GM19324 (cell line): ENCODE measurements around the gene PLCD4.

Source experiments
- ATAC-seq: cut with Tn5 transposase; IDR thresholded peaks from one replicate; pipeline ENCODE4 v1.9.1; 2021; ENCODE audit warnings: mild to moderate bottlenecking, moderate library complexity; ENCODE audit not compliant: unreplicated experiment, low FRiP score

Gene PLCD4

GRCh38 chr2:218607436-218608115 lies at the start of gene PLCD4:
TSS of gene PLCD4 (plus strand) at chr2:218607899. CDS start at chr2:218615740, 7,841 bp downstream.
- no peak for ATAC-seq

- no peak for ATAC-seq
These were observed 49.8 kb upstream of the PLCD4 start for GRCh38 chr2:218557941-218558340.

GRCh38 chr2:218558986-218559385 lies 48.7 kb upstream of the PLCD4 start:
- ATAC-seq = no peak

- ATAC-seq = no peak
These were observed 43.6 kb upstream of the PLCD4 start for GRCh38 chr2:218564056-218564455.

- no peak for ATAC-seq
These were observed 41.4 kb upstream of the PLCD4 start for GRCh38 chr2:218566296-218566695.

- peak; percentile 48 for ATAC-seq
These were observed 39.9 kb upstream of the PLCD4 start for GRCh38 chr2:218567797-218568189.

GRCh38 chr2:218568190-218569037 lies 39.3 kb upstream of the PLCD4 start, which contains the start of the genes CNOT9 and USP37:
TSS of gene CNOT9 (plus strand) at chr2:218568839. CDS start at chr2:218568955, 116 bp downstream.
TSS of gene USP37 (minus strand) at chr2:218568351. CDS start at chr2:218558653, 9,698 bp downstream.
- peak; percentile 91 for ATAC-seq

- no peak for ATAC-seq
These were observed 38.7 kb upstream of the PLCD4 start for GRCh38 chr2:218569038-218569431.

GRCh38 chr2:218569661-218570500 lies 37.8 kb upstream of the PLCD4 start:
- no peak for ATAC-seq

- no peak for ATAC-seq
These were observed 36.8 kb upstream of the PLCD4 start for GRCh38 chr2:218570850-218571249.

- no peak for ATAC-seq
These were observed 30.8 kb upstream of the PLCD4 start for GRCh38 chr2:218576854-218577253.

- ATAC-seq = no peak
These were observed 30.0 kb upstream of the PLCD4 start for GRCh38 chr2:218577482-218578220.

- no peak for ATAC-seq
These were observed 29.3 kb upstream of the PLCD4 start for GRCh38 chr2:218578272-218578877.

GRCh38 chr2:218582076-218582475 lies 25.6 kb upstream of the PLCD4 start:
- no peak for ATAC-seq

- ATAC-seq = no peak
These were observed 23.5 kb upstream of the PLCD4 start for GRCh38 chr2:218583983-218584850.

- ATAC-seq = no peak
These were observed 22.2 kb upstream of the PLCD4 start for GRCh38 chr2:218585541-218585940.

GRCh38 chr2:218605432-218605831 lies 2.3 kb upstream of the PLCD4 start:
- ATAC-seq = no peak

- ATAC-seq = no peak
These were observed 8.2 kb downstream of the PLCD4 start for GRCh38 chr2:218615868-218616315.
